ENCODE measurements around the gene ADAR.
A peak's percentile ranks its signal among the peaks of the same experiment; 100 is the strongest.

The ADAR gene

GRCh38 chr1:154571244-154571963 lies 36.6 kb downstream of the ADAR start:
- Histone ChIP-seq H3K27ac (no peak overlapping the region), H3K4me2 (ENCODE audit: low read length) (no peak overlapping the region), H2AFZ (no peak overlapping the region), H3K36me3 (ENCODE audit: control insufficient read depth, insufficient read depth, low read length) (no peaks in the 10 kb centered on the region), H3K4me1 (peaks cover 9% of the 10 kb centered on the region), H3K27me3 (ENCODE audit: control insufficient read depth, insufficient read depth, low read length) (no peaks in the 10 kb centered on the region), H3K4me3 (ENCODE audit: low read depth, low read length) (no peak overlapping the region), H3K9ac (no peak overlapping the region), H3K9me3 (ENCODE audit: control insufficient read depth, low read length) (no peaks in the 10 kb centered on the region), H3K79me2 (no peaks in the 10 kb centered on the region)
- TF ChIP-seq CTCF (IDR thresholded peaks at IDR 0.05), result no peak

- Histone ChIP-seq H3K9me3 (ENCODE audit: control insufficient read depth, low read length) (no peaks in the 10 kb centered on the region), H3K4me3 (ENCODE audit: low read depth, low read length) (no peak overlapping the region), H2AFZ (peak overlapping the region; percentile 42), H3K4me1 (no peaks in the 10 kb centered on the region), H3K36me3 (ENCODE audit: control insufficient read depth, insufficient read depth, low read length) (no peaks in the 10 kb centered on the region), H3K27ac (peak overlapping the region; percentile 34), H3K9ac (peak overlapping the region; percentile 6), H3K79me2 (no peaks in the 10 kb centered on the region), H3K27me3 (ENCODE audit: control insufficient read depth, insufficient read depth, low read length) (no peaks in the 10 kb centered on the region), H3K4me2 (ENCODE audit: low read length) (no peak overlapping the region)
- no peak for TF ChIP-seq CTCF (IDR thresholded peaks at IDR 0.05)
Measured at GRCh38 chr1:154568157-154568815, 39.7 kb downstream of the ADAR start.

GRCh38 chr1:154567386-154568156 lies 40.4 kb downstream of the ADAR start, which contains the start of gene CHRNB2:
CHRNB2 (plus strand) TSS chr1:154567778; CDS start chr1:154568045, 267 bp downstream.
- peak within 1 kb of the TSS; percentile 34 for H3K27ac ChIP-seq
- no peak for TF ChIP-seq CTCF (IDR thresholded peaks at IDR 0.05)
- no peaks in the 10 kb centered on the region for H3K27me3 ChIP-seq (ENCODE audit: control insufficient read depth, insufficient read depth, low read length)
- peak within 1 kb of the TSS; percentile 38 for H3K4me2 ChIP-seq (ENCODE audit: low read length)
- peak within 1 kb of the TSS; percentile 42 for H2AFZ ChIP-seq
- H3K4me3 ChIP-seq (ENCODE audit: low read depth, low read length), result no peak within 1 kb of the TSS
- no peaks in the 10 kb centered on the region for H3K79me2 ChIP-seq
- H3K4me1 ChIP-seq, result no peaks in the 10 kb centered on the region
- no peaks in the 10 kb centered on the region for H3K9me3 ChIP-seq (ENCODE audit: control insufficient read depth, low read length)
- H3K9ac ChIP-seq, result peak within 1 kb of the TSS; percentile 6
- H3K36me3 ChIP-seq (ENCODE audit: control insufficient read depth, insufficient read depth, low read length), result no peaks in the 10 kb centered on the region

DNA sequence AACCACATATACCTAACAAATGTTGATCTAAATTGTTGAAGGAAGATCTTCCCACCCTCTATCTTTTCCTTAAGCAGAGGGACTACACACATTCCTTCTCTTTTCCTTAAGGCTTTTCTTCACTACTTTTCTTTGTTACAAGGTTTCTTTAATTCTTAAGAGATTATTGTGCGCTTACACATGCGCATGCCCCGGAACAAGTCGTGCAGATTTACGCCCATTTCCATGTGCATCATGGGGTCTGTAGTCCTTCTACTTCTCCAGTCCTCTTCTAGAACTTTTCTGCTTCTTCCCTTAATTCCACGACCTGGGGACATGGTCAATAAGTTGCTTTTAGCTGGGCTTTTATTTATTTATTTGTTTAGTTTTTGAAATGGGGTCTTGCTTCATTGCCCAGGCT lies 42.1 kb downstream of the ADAR start:
- Histone ChIP-seq H3K4me2 (ENCODE audit: low read length) (no peak overlapping the region), H3K4me1 (no peaks in the 10 kb centered on the region), H3K9me3 (ENCODE audit: control insufficient read depth, low read length) (no peaks in the 10 kb centered on the region), H3K36me3 (ENCODE audit: control insufficient read depth, insufficient read depth, low read length) (no peaks in the 10 kb centered on the region), H3K27me3 (ENCODE audit: control insufficient read depth, insufficient read depth, low read length) (no peaks in the 10 kb centered on the region), H2AFZ (no peak overlapping the region), H3K79me2 (no peaks in the 10 kb centered on the region), H3K27ac (no peak overlapping the region), H3K4me3 (ENCODE audit: low read depth, low read length) (no peak overlapping the region), H3K9ac (no peak overlapping the region)
- no peak for TF ChIP-seq CTCF (IDR thresholded peaks at IDR 0.05)
